Common myeloid progenitor, CD34-positive (primary cell): ENCODE data around the gene FOXL1.

Source experiments
- CTCF ChIA-PET: fragments of 350-600 bp; sonication (Branson Sonifier 250); formaldehyde crosslinking; loops from one replicate; lab custom pipeline; 2021; ENCODE audit warnings: antibody characterized with exemption; lab: Charles Lee
- POLR2A ChIA-PET: fragments of 350-600 bp; sonication (Branson Sonifier 250); formaldehyde crosslinking; loops from one replicate; lab custom pipeline; 2021; ENCODE audit warnings: antibody characterized with exemption; lab: Charles Lee
- DNase-seq, 3 donors: peaks; one replicate each; pipeline versions ENCODE4 v3.0.0 to v3.0.0-alpha.2; 2013
- H3K27ac ChIP-seq, 2 experiments: 1 replicate in 1 of 2; 2 replicates in 1 of 2; pipeline ENCODE4 v1.7.0; 2013; ENCODE audit warnings: inconsistent platforms in 2 of 2, low read length in 2 of 2, mild to moderate bottlenecking in 2 of 2, low read depth in 1 of 2, moderate library complexity in 1 of 2; ENCODE audit not compliant: severe bottlenecking in 2 of 2, insufficient read depth in 1 of 2, poor library complexity in 1 of 2
- H3K27me3 ChIP-seq, 5 experiments: replicated peaks in 2 of 5; 1 replicate in 3 of 5; 2 replicates in 2 of 5; pipeline versions ENCODE4 v1.6.1 to v1.7.0; 2013; ENCODE audit warnings: low read length in 4 of 5, mild to moderate bottlenecking in 2 of 5, moderate library complexity in 2 of 5, inconsistent platforms in 1 of 5; ENCODE audit not compliant: insufficient read depth in 5 of 5, control insufficient read depth in 4 of 5
- H3K36me3 ChIP-seq, 4 experiments: 1 replicate in 2 of 4; 2 replicates in 2 of 4; pipeline versions ENCODE4 v1.6.1 to v1.7.0; 2013; ENCODE audit warnings: low read length in 3 of 4, control low read depth in 1 of 4, mild to moderate bottlenecking in 1 of 4; ENCODE audit not compliant: control insufficient read depth in 4 of 4, insufficient read depth in 4 of 4
- H3K4me1 ChIP-seq, 4 experiments: 1 replicate in 3 of 4; 2 replicates in 1 of 4; pipeline versions ENCODE4 v1.6.1 to v1.7.1; 2013; ENCODE audit warnings: low read length in 3 of 4, mild to moderate bottlenecking in 3 of 4, control low read depth in 1 of 4, inconsistent platforms in 1 of 4, moderate library complexity in 1 of 4; ENCODE audit not compliant: control insufficient read depth in 4 of 4, insufficient read depth in 4 of 4; ENCODE audit errors: control extremely low read depth in 1 of 4
- H3K4me3 ChIP-seq, 7 experiments: 1 replicate in 4 of 7; 2 replicates in 3 of 7; pipeline versions ENCODE4 v1.5.1 to v1.7.0; 2013; ENCODE audit warnings: mild to moderate bottlenecking in 7 of 7, low read length in 6 of 7, moderate library complexity in 6 of 7, inconsistent platforms in 2 of 7, low read depth in 2 of 7, control low read depth in 1 of 7; ENCODE audit not compliant: insufficient read depth in 4 of 7, control insufficient read depth in 1 of 7; ENCODE audit errors: extremely low read depth in 1 of 7
- H3K9me3 ChIP-seq, 5 experiments: 1 replicate in 4 of 5; 2 replicates in 1 of 5; pipeline versions ENCODE4 v1.6.1 to v1.7.1; 2013; ENCODE audit warnings: low read length in 4 of 5, mild to moderate bottlenecking in 2 of 5, inconsistent platforms in 1 of 5, low read depth in 1 of 5, moderate library complexity in 1 of 5; ENCODE audit not compliant: control insufficient read depth in 4 of 5, insufficient read depth in 2 of 5; ENCODE audit errors: control extremely low read depth in 1 of 5
- WGBS: methylation state at CpG from one replicate; pipeline ENCODE4 v1.1.5; 2013; ENCODE audit not compliant: insufficient coverage; 5-methylcytosine and 5-hydroxymethylcytosine counted together

FOXL1 gene

GRCh38 chr16:86576591-86577313 is 1.6 kb upstream of the FOXL1 start:
- CTCF ChIA-PET = interaction anchor here (1.0 to 2.1 kb wide), 6 partner anchors 12 to 702 kb away, joined by 3 to 6 read pairs (median 4); no protein-coding TSS in a partner anchor
- H3K36me3 ChIP-seq = no peaks in the 10 kb centered on the region
- no peak overlapping the region for H3K27ac ChIP-seq
- WGBS = 6% methylated on average over 29 of the region's 33 CpGs
- no peak for DNase-seq
- peaks cover 2 to 100% (median 63%) of the 10 kb centered on the region in 5 experiments for H3K27me3 ChIP-seq
- POLR2A ChIA-PET = no interaction called here
- peaks cover 0 to 23% (median 14%) of the 10 kb centered on the region in 4 experiments for H3K4me1 ChIP-seq
- peak overlapping the region in 5 of 7 experiments; percentile 52 to 72 (median 57) for H3K4me3 ChIP-seq
- H3K9me3 ChIP-seq = no peaks in the 10 kb centered on the region

GRCh38 chr16:86577314-86577971 is 906 bp upstream of the FOXL1 start:
- peaks cover 2 to 100% (median 61%) of the 10 kb centered on the region in 5 experiments for H3K27me3 ChIP-seq
- H3K4me1 ChIP-seq = peaks cover 0 to 23% (median 14%) of the 10 kb centered on the region in 4 experiments
- WGBS = 91% methylated on average over 7 of the region's 12 CpGs
- no peak overlapping the region for H3K4me3 ChIP-seq
- H3K9me3 ChIP-seq = no peaks in the 10 kb centered on the region
- no peak overlapping the region for H3K27ac ChIP-seq
- DNase-seq = no peak
- CTCF ChIA-PET = interaction anchor here (2.0 to 2.1 kb wide), 2 partner anchors 13 to 702 kb away, joined by 4 to 6 read pairs; no protein-coding TSS in a partner anchor
- POLR2A ChIA-PET = no interaction called here
- no peaks in the 10 kb centered on the region for H3K36me3 ChIP-seq

GRCh38 chr16:86578611-86579267 is 390 bp downstream of the FOXL1 start:
- POLR2A ChIA-PET = no interaction called here
- CTCF ChIA-PET = interaction anchor here (1.2 to 2.1 kb wide), 2 partner anchors 14 to 656 kb away, joined by 3 to 6 read pairs; no protein-coding TSS in a partner anchor
- 3% methylated on average over 68 of the region's 69 CpGs for WGBS
- peak in 2 of 3 donors; percentile 34 to 47 for DNase-seq
- H3K4me1 ChIP-seq = peaks cover 0 to 23% (median 14%) of the 10 kb centered on the region in 4 experiments
- H3K27ac ChIP-seq = no peak overlapping the region
- H3K36me3 ChIP-seq = no peaks in the 10 kb centered on the region
- H3K27me3 ChIP-seq = peaks cover 2 to 89% (median 56%) of the 10 kb centered on the region in 5 experiments
- H3K4me3 ChIP-seq = peak overlapping the region in 4 of 7 experiments; percentile 8 to 54 (median 48)
- no peaks in the 10 kb centered on the region for H3K9me3 ChIP-seq

- Histone ChIP-seq H3K27me3 (peaks cover 2 to 88% (median 52%) of the 10 kb centered on the region in 5 experiments), H3K4me3 (peak overlapping the region in 3 of 7 experiments; percentile 8 to 54 (median 43)), H3K27ac (no peak overlapping the region), H3K9me3 (no peaks in the 10 kb centered on the region), H3K36me3 (no peaks in the 10 kb centered on the region), H3K4me1 (peaks cover 0 to 23% (median 14%) of the 10 kb centered on the region in 4 experiments)
- DNase-seq = no peak
- ChIA-PET CTCF (interaction anchor here (0.7 to 2.1 kb wide), 4 partner anchors 15 to 655 kb away, joined by 3 to 6 read pairs (median 4); no protein-coding TSS in a partner anchor), POLR2A (no interaction called here)
- 9% methylated on average over 59 of the region's 69 CpGs for WGBS
These were observed 1.1 kb downstream of the FOXL1 start for GRCh38 chr16:86579268-86580062.

GRCh38 chr16:86580063-86580790 is 1.9 kb downstream of the FOXL1 start:
- Histone ChIP-seq H3K9me3 (no peaks in the 10 kb centered on the region), H3K4me1 (peaks cover 0 to 23% (median 14%) of the 10 kb centered on the region in 4 experiments), H3K36me3 (no peaks in the 10 kb centered on the region), H3K27ac (no peak overlapping the region), H3K4me3 (no peak overlapping the region), H3K27me3 (peaks cover 2 to 86% (median 49%) of the 10 kb centered on the region in 5 experiments)
- CTCF ChIA-PET = interaction anchor here (0.7 to 2.1 kb wide), 3 partner anchors 16 to 655 kb away, joined by 3 to 6 read pairs (median 3); no protein-coding TSS in a partner anchor
- 73% methylated on average over 5 of the region's 19 CpGs for WGBS
- no peak for DNase-seq
- POLR2A ChIA-PET = no interaction called here

- DNase-seq = no peak
- H3K4me1 ChIP-seq = peaks cover 0 to 20% (median 12%) of the 10 kb centered on the region in 4 experiments
- no peaks in the 10 kb centered on the region for H3K9me3 ChIP-seq
- no peaks in the 10 kb centered on the region for H3K36me3 ChIP-seq
- CTCF ChIA-PET = interaction anchor here (2.1 kb wide), 1 partner anchor 16 kb away, joined by 6 read pairs; no protein-coding TSS in a partner anchor
- H3K4me3 ChIP-seq = no peak overlapping the region
- POLR2A ChIA-PET = no interaction called here
- 92% methylated on average over 7 of the region's 9 CpGs for WGBS
- H3K27ac ChIP-seq = no peak overlapping the region
- peaks cover 2 to 84% (median 44%) of the 10 kb centered on the region in 5 experiments for H3K27me3 ChIP-seq
These were observed 2.4 kb downstream of the FOXL1 start for GRCh38 chr16:86580791-86581170.
